Measurements from ENCODE around the gene DLG5. TPM values are rescaled to one million over a fixed set of nuclear protein-coding genes. Genes with fewer than 3 reads are reported as not detected.

Gene DLG5
- total RNA-seq, 4 donors from 2014 or later = 28.6 to 51.2 (median 40.3) TPM

GRCh38 chr10:77943121-77943901 is 16.8 kb upstream of the DLG5 start:
- no peaks in the 10 kb centered on the region for H3K27me3 ChIP-seq
- H3K27ac ChIP-seq = peak overlapping the region in 3 of 4 donors; percentile 41 to 64 (median 51)
- H3K9me3 ChIP-seq = no peaks in the 10 kb centered on the region
- intact Hi-C loops (cut with DNase I; ENCODE audit: low total_unique reads) (no loop called here), in situ Hi-C loops (cut with MboI; ENCODE audit: low sequenced_read_pairs in 4 of 4) (no loop called here)
- H3K4me1 ChIP-seq = peaks cover 6 to 12% of the 10 kb centered on the region in 2 donors
- ATAC-seq (peak; percentile 89 to 93), DNase-seq (peak; percentile 40 to 85)
- no peak overlapping the region for H3K4me3 ChIP-seq
- H3K36me3 ChIP-seq = no peaks in the 10 kb centered on the region
- no peak for TF ChIP-seq CTCF (IDR thresholded peaks at IDR 0.05 in 4 of 5, conservative IDR thresholded peaks at IDR 0.05 in 1 of 5)
- TF ChIP-seq POLR2A (IDR thresholded peaks at IDR 0.05) = no peak

GRCh38 chr10:77941790-77942189 is 15.2 kb upstream of the DLG5 start:
- H3K4me3 ChIP-seq = no peak overlapping the region

GRCh38 chr10:77940627-77941026 is 14.1 kb upstream of the DLG5 start:
- H3K9me3 ChIP-seq = no peaks in the 10 kb centered on the region
- in situ Hi-C loops (cut with MboI; ENCODE audit: low sequenced_read_pairs in 4 of 4) (no loop called here), intact Hi-C loops (cut with DNase I; ENCODE audit: low total_unique reads) (no loop called here)
- no peak overlapping the region for H3K27ac ChIP-seq
- ATAC-seq = no peak
- TF ChIP-seq CTCF (IDR thresholded peaks at IDR 0.05 in 4 of 5, conservative IDR thresholded peaks at IDR 0.05 in 1 of 5) (no peak), POLR2A (IDR thresholded peaks at IDR 0.05) (no peak)
- no peaks in the 10 kb centered on the region for H3K36me3 ChIP-seq
- H3K27me3 ChIP-seq = no peaks in the 10 kb centered on the region
- H3K4me3 ChIP-seq = no peak overlapping the region
- no peak for DNase-seq
- H3K4me1 ChIP-seq = peaks cover 6 to 12% of the 10 kb centered on the region in 2 donors

More at GRCh38 chr10:77941790-77942189, 15.2 kb upstream of the DLG5 start:
- Histone ChIP-seq H3K36me3 (no peaks in the 10 kb centered on the region), H3K4me1 (peaks cover 6 to 12% of the 10 kb centered on the region in 2 donors), H3K27me3 (no peaks in the 10 kb centered on the region), H3K27ac (no peak overlapping the region), H3K9me3 (no peaks in the 10 kb centered on the region)
- ATAC-seq (no peak), DNase-seq (no peak)
- TF ChIP-seq POLR2A (IDR thresholded peaks at IDR 0.05) (no peak), CTCF (IDR thresholded peaks at IDR 0.05 in 4 of 5, conservative IDR thresholded peaks at IDR 0.05 in 1 of 5) (no peak)
- intact Hi-C loops (cut with DNase I; ENCODE audit: low total_unique reads) (no loop called here), in situ Hi-C loops (cut with MboI; ENCODE audit: low sequenced_read_pairs in 4 of 4) (no loop called here)

- Histone ChIP-seq H3K4me1 (peaks cover 6 to 12% of the 10 kb centered on the region in 2 donors), H3K9me3 (no peaks in the 10 kb centered on the region), H3K27ac (peak overlapping the region in 2 of 4 donors; percentile 44 to 52), H3K27me3 (no peaks in the 10 kb centered on the region), H3K36me3 (no peaks in the 10 kb centered on the region), H3K4me3 (no peak overlapping the region)
- ATAC-seq = no peak
- TF ChIP-seq CTCF (IDR thresholded peaks at IDR 0.05 in 4 of 5, conservative IDR thresholded peaks at IDR 0.05 in 1 of 5) = no peak
- no peak for TF ChIP-seq POLR2A (IDR thresholded peaks at IDR 0.05)
- in situ Hi-C loops (cut with MboI; ENCODE audit: low sequenced_read_pairs in 4 of 4) (no loop called here), intact Hi-C loops (cut with DNase I; ENCODE audit: low total_unique reads) (no loop called here)
- no peak for DNase-seq
Observed at GRCh38 chr10:77940225-77940624, 13.7 kb upstream of the DLG5 start.

Measured in gastrocnemius medialis (tissue), 4 donors.